ENCODE data around the gene LUZP4.

GRCh38 chrX:115350711-115351381, 61.3 kb downstream of the LUZP4 start:
- TF ChIP-seq CTCF (IDR thresholded peaks at IDR 0.05) (no peak), POLR2A (IDR thresholded peaks at IDR 0.05) (no peak)
